Ovary (tissue), 9 donors: ENCODE data around the gene COL18A1. TPM values are rescaled to one million over a fixed set of nuclear protein-coding genes. Genes with fewer than 3 reads are reported as not detected.
"Not testable (repeated sequence)": the region's sequence is repeated elsewhere in the genome, so short reads cannot be mapped to it uniquely, and the experiment has no call there.

Source experiments
- DNase-seq, 5 donors: peaks; one replicate each; pipeline ENCODE4 v3.0.0-alpha.2; 2019 to 2020
- H3K27ac ChIP-seq, 2 donors: fragments of 200-600 bp; one replicate each; pipeline versions ENCODE4 v1.5.1 to v1.8.0; 2019 to 2022
- H3K27me3 ChIP-seq: fragments of 200-600 bp; one replicate; pipeline ENCODE4 v1.8.0; 2022
- H3K36me3 ChIP-seq: fragments of 200-600 bp; sonication (generic); one replicate; pipeline ENCODE4 v1.5.1; 2019
- H3K4me1 ChIP-seq: one replicate; pipeline ENCODE4 v1.8.1; 2013; ENCODE audit warnings: mild to moderate bottlenecking, moderate library complexity; ENCODE audit not compliant: insufficient read depth
- H3K4me3 ChIP-seq: fragments of 200-600 bp; sonication (generic); one replicate; pipeline ENCODE4 v1.5.1; 2017
- H3K9me3 ChIP-seq, 2 donors: fragments of 200-600 bp in 1 of 2; sonication (generic) in 1 of 2; one replicate each; pipeline versions ENCODE4 v1.5.1 to v1.8.1; 2013 to 2019; ENCODE audit warnings: mild to moderate bottlenecking in 1 of 2, moderate library complexity in 1 of 2
- EP300 ChIP-seq: sonication (generic); formaldehyde crosslinking; IDR thresholded peaks from one replicate; pipeline ENCODE4 v1.6.1; 2017; ENCODE audit warnings: antibody characterized with exemption
- POLR2A ChIP-seq: fragments of 450-650 bp; IDR thresholded peaks from one replicate; pipeline ENCODE4 v1.6.1; 2017; ENCODE audit warnings: antibody characterized with exemption, mild to moderate bottlenecking, moderate library complexity
- WGBS, 3 donors: extraction: QIAGEN DNeasy Blood & Tissue Kit in 1 of 3; methylation state at CpG; one replicate each; pipeline versions ENCODE4 v1.1.5 to v1.1.7; 2013 to 2017; 5-methylcytosine and 5-hydroxymethylcytosine counted together
- intact Hi-C, 4 donors: fragments of 100-400 bp; cut with DNase I; formaldehyde crosslinking; loops; one replicate each; pipeline versions ENCODE4 v1.11.0 to v1.15.1; 2022 to 2023
- polyA plus RNA-seq, 2 donors: library from polyadenylated mRNA; stranded (reverse); fragments of 200-250 nt in 1 of 2; fragments of 350-450 nt in 1 of 2; fragmentation: Illumina TruSeq in 1 of 2; extraction: RNeasy Lipid Tissue Mini Kit (QIAGEN cat#74804) in 1 of 2; gene quantifications; one replicate each; pipeline ENCODE4 v1.2.3, GENCODE V29; 2013 to 2014
- total RNA-seq, 7 donors: library from RNA; depleted of rRNA in 2 of 7; stranded (reverse); fragments of >200 nt in 2 of 7; fragmentation: NEBNext Ultra II Directional in 3 of 7; extraction: Animal tissue kit (Norgen Biotek cat#: 25700) in 3 of 7; gene quantifications; one replicate each; pipeline versions ENCODE4 v1.1.0 to v1.2.4, GENCODE V29; 2016 to 2023
- TF ChIP-seq, protein P1 (sequence below), 3 donors: fragments of 450-650 bp in 2 of 3; fragments of 200-600 bp in 1 of 3; IDR thresholded peaks; one replicate each; pipeline versions ENCODE4 v1.5.1 to v1.8.0; 2016 to 2022; ENCODE audit warnings: antibody characterized with exemption in 3 of 3, mild to moderate bottlenecking in 1 of 3
- donor health status: DM: no; HTN: no; CAD: no; lungs with moderate emphysema.
- donor health status: DM: no; HTN: no; CAD: no.
- donor health status: Bipolar disorder and iron deficiency.
- donor health status: DM: yes; HTN: yes; CAD: no.
- donor health status: DM: no; HTN: no; CAD: no.
- donor health status: DM: yes; HTN: yes; CAD: no.

The COL18A1 gene
- total and polyA plus RNA-seq, 9 donors = 11.1 to 353 (median 268) TPM

GRCh38 chr21:45361033-45361997 is 43.6 kb upstream of the COL18A1 start:
- TF ChIP-seq, protein P1, sequence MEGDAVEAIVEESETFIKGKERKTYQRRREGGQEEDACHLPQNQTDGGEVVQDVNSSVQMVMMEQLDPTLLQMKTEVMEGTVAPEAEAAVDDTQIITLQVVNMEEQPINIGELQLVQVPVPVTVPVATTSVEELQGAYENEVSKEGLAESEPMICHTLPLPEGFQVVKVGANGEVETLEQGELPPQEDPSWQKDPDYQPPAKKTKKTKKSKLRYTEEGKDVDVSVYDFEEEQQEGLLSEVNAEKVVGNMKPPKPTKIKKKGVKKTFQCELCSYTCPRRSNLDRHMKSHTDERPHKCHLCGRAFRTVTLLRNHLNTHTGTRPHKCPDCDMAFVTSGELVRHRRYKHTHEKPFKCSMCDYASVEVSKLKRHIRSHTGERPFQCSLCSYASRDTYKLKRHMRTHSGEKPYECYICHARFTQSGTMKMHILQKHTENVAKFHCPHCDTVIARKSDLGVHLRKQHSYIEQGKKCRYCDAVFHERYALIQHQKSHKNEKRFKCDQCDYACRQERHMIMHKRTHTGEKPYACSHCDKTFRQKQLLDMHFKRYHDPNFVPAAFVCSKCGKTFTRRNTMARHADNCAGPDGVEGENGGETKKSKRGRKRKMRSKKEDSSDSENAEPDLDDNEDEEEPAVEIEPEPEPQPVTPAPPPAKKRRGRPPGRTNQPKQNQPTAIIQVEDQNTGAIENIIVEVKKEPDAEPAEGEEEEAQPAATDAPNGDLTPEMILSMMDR (IDR thresholded peaks at IDR 0.05) = no peak
- no peak for TF ChIP-seq POLR2A
- TF ChIP-seq EP300 = no peak
- WGBS, 3 donors = 87 to 90% (median 87%) methylated on average over 29 of the region's 29 CpGs
- Histone ChIP-seq H3K36me3 (no peaks in the 10 kb centered on the region), H3K27ac (peak overlapping the region; percentile 77 to 97), H3K9me3 (no peaks in the 10 kb centered on the region), H3K4me3 (no peak overlapping the region), H3K27me3 (no peaks in the 10 kb centered on the region), H3K4me1 (peaks cover 23% of the 10 kb centered on the region)
- intact Hi-C loops = loop anchor here in 1 of 4 donors (5.0 kb wide), 1 partner anchor 61 kb away; no protein-coding TSS in a partner anchor
- peak in 1 of 5 donors; percentile 35 for DNase-seq

DNA sequence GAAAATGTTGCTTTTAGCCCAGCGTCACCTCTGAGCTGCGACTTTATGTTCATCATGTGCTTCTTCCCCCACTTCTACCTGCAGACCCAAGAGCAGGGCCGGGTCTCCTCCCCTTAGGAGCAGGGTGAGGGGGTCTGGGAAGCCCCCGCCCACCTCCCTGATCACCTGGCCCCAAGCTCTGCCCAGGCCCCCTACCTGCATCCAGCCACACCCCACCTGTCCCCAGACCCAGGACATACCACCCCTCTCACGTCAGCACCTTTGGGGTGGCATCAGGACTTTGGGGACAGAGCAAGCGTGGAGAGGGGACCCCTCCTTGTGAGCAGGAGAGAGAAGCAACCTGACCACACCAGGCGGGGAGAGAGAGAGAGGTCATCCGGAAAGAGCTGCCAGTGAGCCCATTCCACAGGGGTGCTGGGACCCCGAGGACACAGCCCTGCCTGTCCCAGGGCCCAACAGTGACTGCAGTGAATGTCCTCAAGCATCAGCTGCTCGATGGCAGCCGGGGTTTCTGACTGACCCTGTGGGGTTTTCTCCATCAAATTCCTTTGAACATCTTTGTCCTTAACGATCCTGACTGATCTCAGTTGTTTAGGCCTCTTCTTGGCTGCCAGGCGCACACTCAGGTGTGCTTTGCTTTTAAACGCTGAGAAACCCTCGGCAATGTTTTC is 42.8 kb upstream of the COL18A1 start:
- TF ChIP-seq, protein P1 (IDR thresholded peaks at IDR 0.05) = no peak
- TF ChIP-seq POLR2A (no peak), EP300 (no peak)
- Histone ChIP-seq H3K4me3 (no peak overlapping the region), H3K27me3 (no peaks in the 10 kb centered on the region), H3K36me3 (no peaks in the 10 kb centered on the region), H3K4me1 (peaks cover 27% of the 10 kb centered on the region), H3K9me3 (no peaks in the 10 kb centered on the region), H3K27ac (peak overlapping the region; percentile 77 to 97)
- peak in 1 of 5 donors; percentile 40 for DNase-seq
- intact Hi-C loops = loop anchor here in 2 of 4 donors (2.0 to 5.0 kb wide), 2 partner anchors 45 to 60 kb away; no protein-coding TSS in a partner anchor
- 94 to 96% (median 95%) methylated on average over 15 of the region's 15 CpGs for WGBS, 3 donors

DNA sequence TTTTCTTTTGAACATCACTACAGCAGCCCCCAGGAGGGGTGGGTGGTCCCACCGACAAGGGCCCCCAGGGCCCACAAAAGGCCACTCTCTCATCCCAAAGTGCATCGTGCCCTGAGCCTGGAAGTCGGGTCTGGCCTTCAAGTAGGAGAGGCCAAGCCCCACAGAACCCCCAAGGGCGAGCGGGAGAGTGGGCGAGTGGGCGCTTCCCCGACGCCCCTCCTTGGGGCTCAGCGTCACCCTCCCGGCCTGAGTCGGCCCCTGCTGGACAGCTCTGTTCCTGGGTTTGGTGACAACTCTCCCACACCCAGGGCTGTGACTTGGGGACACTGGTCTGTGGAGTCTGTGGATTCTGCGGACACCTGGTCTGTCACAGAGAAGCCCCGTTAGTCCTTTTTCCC is 42.2 kb upstream of the COL18A1 start:
- WGBS, 3 donors = 93 to 95% (median 94%) methylated on average over 14 of the region's 14 CpGs
- intact Hi-C loops = loop anchor here in 2 of 4 donors (2.0 to 5.0 kb wide), 2 partner anchors 46 to 60 kb away; no protein-coding TSS in a partner anchor

DNA sequence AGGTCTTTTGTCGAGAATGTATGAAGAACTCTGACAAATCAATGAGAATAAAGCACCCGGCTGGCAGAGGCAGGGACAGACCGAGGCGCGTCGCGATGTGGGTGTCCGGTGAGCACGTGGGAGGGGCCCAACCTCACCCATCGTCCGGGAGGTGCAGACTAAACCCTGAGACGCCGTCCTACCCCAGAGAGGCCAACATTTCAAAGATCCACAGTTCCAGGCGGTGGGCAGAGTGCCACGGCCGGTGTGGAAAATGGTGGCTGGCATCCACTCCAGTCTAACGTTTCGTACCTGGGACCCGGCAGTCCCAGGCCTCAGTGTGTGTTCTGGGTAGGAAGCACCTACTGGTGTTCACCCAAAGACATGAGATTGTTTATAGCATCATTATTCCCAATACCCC is 41.7 kb upstream of the COL18A1 start:
- Histone ChIP-seq H3K4me1 (peaks cover 32% of the 10 kb centered on the region), H3K27ac (peak overlapping the region; percentile 77 to 97)
- 94 to 96% (median 96%) methylated on average over 19 of the region's 19 CpGs for WGBS, 3 donors
- DNase-seq = peak in 3 of 5 donors; percentile 54 to 64 (median 54)
- not testable (repeated sequence) for H3K9me3 ChIP-seq, H3K4me3 ChIP-seq, H3K27me3 ChIP-seq, H3K36me3 ChIP-seq
- intact Hi-C loops = loop anchor here in 2 of 4 donors (2.0 to 5.0 kb wide), 2 partner anchors 46 to 59 kb away; no protein-coding TSS in a partner anchor

More for the DNA sequence above, 42.2 kb upstream of the COL18A1 start:
- no peak for TF ChIP-seq EP300
- TF ChIP-seq POLR2A = no peak
- TF ChIP-seq, protein P1 (IDR thresholded peaks at IDR 0.05) = no peak
- Histone ChIP-seq H3K27ac (peak overlapping the region; percentile 77 to 97), H3K27me3 (no peaks in the 10 kb centered on the region), H3K4me3 (no peak overlapping the region), H3K4me1 (peaks cover 30% of the 10 kb centered on the region), H3K36me3 (no peaks in the 10 kb centered on the region), H3K9me3 (no peaks in the 10 kb centered on the region)
- peak in 1 of 5 donors; percentile 50 for DNase-seq
